Measurements from ENCODE around the gene CERS5. TPM values are rescaled to one million over a fixed set of nuclear protein-coding genes. Genes with fewer than 3 reads are reported as not detected.

The CERS5 gene
- polyA plus RNA-seq, 1 donor (not counting 4 experiments of a cell fraction or from before 2014, with no cell fraction given): 72.3 TPM

GRCh38 chr12:50212071-50212467 is 44.9 kb upstream of the CERS5 start:
- Histone ChIP-seq H2AFZ (ENCODE audit: control insufficient read depth, low read length) (no peak overlapping the region), H3K79me2 (ENCODE audit: control insufficient read depth, insufficient read depth, low read length) (peaks cover 84% of the 10 kb centered on the region), H3K9ac (ENCODE audit: control insufficient read depth, extremely low read depth, insufficient read depth, low read length) (peak overlapping the region; percentile 50), H3K27me3 (ENCODE audit: control insufficient read depth, extremely low read depth, insufficient read depth, low read length) (no peaks in the 10 kb centered on the region), H3K4me3 (ENCODE audit: control insufficient read depth in 2 of 3, extremely low read depth in 1 of 3, insufficient read depth in 2 of 3, low read depth in 1 of 3, low read length in 3 of 3) (peak overlapping the region in 2 of 3 experiments; percentile 30 to 31), H3K9me1 (ENCODE audit: control insufficient read depth, extremely low read depth, insufficient read depth, low read length) (no peaks in the 10 kb centered on the region), H3K4me2 (ENCODE audit: control insufficient read depth, extremely low read depth, insufficient read depth, low read depth, low read length) (peak overlapping the region; percentile 72), H3K4me1 (ENCODE audit: control insufficient read depth, extremely low read depth, insufficient read depth, low read length) (peaks cover 73% of the 10 kb centered on the region), H4K20me1 (ENCODE audit: control insufficient read depth, extremely low read depth, insufficient read depth, low read length) (peaks cover 10% of the 10 kb centered on the region), H3K27ac (ENCODE audit: control insufficient read depth, insufficient read depth, low read length) (peak overlapping the region; percentile 75), H3K36me3 (ENCODE audit: control insufficient read depth in 2 of 2, extremely low read depth in 1 of 2, insufficient read depth in 2 of 2, low read length in 2 of 2) (peaks cover 4 to 15% of the 10 kb centered on the region in 2 experiments), H3K9me3 (ENCODE audit: control insufficient read depth, low read depth, low read length) (no peaks in the 10 kb centered on the region)
- no peak for TF ChIP-seq EZH2 (IDR thresholded peaks at IDR 0.05; ENCODE audit: low read length)
- no peak for TF ChIP-seq CTCF (optimal IDR thresholded peaks at IDR 0.05 in 1 of 3, IDR thresholded peaks at IDR 0.05 in 1 of 3, conservative IDR thresholded peaks at IDR 0.05 in 1 of 3; ENCODE audit: extremely low read depth in 1 of 3, insufficient read depth in 2 of 3, low read length in 3 of 3)
- FAIRE-seq (no peak), DNase-seq (ENCODE audit: low read depth, low spot score) (no peak)
- dilution Hi-C loops (cut with MboI; ENCODE audit: extremely low pct_ligation_motif_present, low sequenced_read_pairs): no loop called here

- H3K36me3 ChIP-seq (ENCODE audit: control insufficient read depth in 2 of 2, extremely low read depth in 1 of 2, insufficient read depth in 2 of 2, low read length in 2 of 2): peaks cover 4 to 18% of the 10 kb centered on the region in 2 experiments
- peak overlapping the region; percentile 72 for H3K4me2 ChIP-seq (ENCODE audit: control insufficient read depth, extremely low read depth, insufficient read depth, low read depth, low read length)
- H3K4me1 ChIP-seq (ENCODE audit: control insufficient read depth, extremely low read depth, insufficient read depth, low read length): peaks cover 75% of the 10 kb centered on the region
- H3K27ac ChIP-seq (ENCODE audit: control insufficient read depth, insufficient read depth, low read length): peak overlapping the region; percentile 75
- FAIRE-seq (no peak), DNase-seq (ENCODE audit: low read depth, low spot score) (no peak)
- H3K27me3 ChIP-seq (ENCODE audit: control insufficient read depth, extremely low read depth, insufficient read depth, low read length): no peaks in the 10 kb centered on the region
- H3K79me2 ChIP-seq (ENCODE audit: control insufficient read depth, insufficient read depth, low read length): peaks cover 83% of the 10 kb centered on the region
- H4K20me1 ChIP-seq (ENCODE audit: control insufficient read depth, extremely low read depth, insufficient read depth, low read length): peaks cover 10% of the 10 kb centered on the region
- TF ChIP-seq EZH2 (IDR thresholded peaks at IDR 0.05; ENCODE audit: low read length): no peak
- TF ChIP-seq CTCF (optimal IDR thresholded peaks at IDR 0.05 in 1 of 3, IDR thresholded peaks at IDR 0.05 in 1 of 3, conservative IDR thresholded peaks at IDR 0.05 in 1 of 3; ENCODE audit: extremely low read depth in 1 of 3, insufficient read depth in 2 of 3, low read length in 3 of 3): no peak
- peak overlapping the region in 1 of 3 experiments; percentile 17 for H3K4me3 ChIP-seq (ENCODE audit: control insufficient read depth in 2 of 3, extremely low read depth in 1 of 3, insufficient read depth in 2 of 3, low read depth in 1 of 3, low read length in 3 of 3)
- no peak overlapping the region for H2AFZ ChIP-seq (ENCODE audit: control insufficient read depth, low read length)
- H3K9me3 ChIP-seq (ENCODE audit: control insufficient read depth, low read depth, low read length): no peaks in the 10 kb centered on the region
- H3K9ac ChIP-seq (ENCODE audit: control insufficient read depth, extremely low read depth, insufficient read depth, low read length): peak overlapping the region; percentile 50
- dilution Hi-C loops (cut with MboI; ENCODE audit: extremely low pct_ligation_motif_present, low sequenced_read_pairs): no loop called here
- H3K9me1 ChIP-seq (ENCODE audit: control insufficient read depth, extremely low read depth, insufficient read depth, low read length): no peaks in the 10 kb centered on the region
Measured at GRCh38 chr12:50211392-50212070, 44.4 kb upstream of the CERS5 start.

Data from keratinocyte (primary cell).